HCT116 (cell line): ENCODE measurements around the gene PSMD5.

Experiments
- CEBPB ChIP-seq: IDR thresholded peaks from 2 replicates; pipeline ENCODE4 v1.6.1; 2012; ENCODE audit warnings: low read depth
- CTCF ChIP-seq, 3 experiments: fragments of 200-600 bp in 1 of 3; sonication (generic) in 1 of 3; IDR thresholded peaks in 2 of 3; conservative IDR thresholded peaks in 1 of 3; 2 replicates each; pipeline ENCODE4 v1.5.1; 2012 to 2017; ENCODE audit warnings: low read depth in 2 of 3, low read length in 2 of 3, antibody characterized with exemption in 1 of 3, borderline replicate concordance in 1 of 3, control low read depth in 1 of 3, mild to moderate bottlenecking in 1 of 3, mixed read lengths in 1 of 3, mixed run types in 1 of 3, moderate library complexity in 1 of 3; ENCODE audit not compliant: insufficient read depth in 1 of 3
- ELF1 ChIP-seq: IDR thresholded peaks from 2 replicates; pipeline ENCODE4 v1.6.1; 2012; ENCODE audit warnings: low read depth, borderline replicate concordance
- EZH2 ChIP-seq: fragments of 200-600 bp; sonication (generic); IDR thresholded peaks from 2 replicates; pipeline ENCODE4 v1.6.1; 2017; ENCODE audit warnings: antibody characterized with exemption, mixed run types
- POLR2A ChIP-seq: IDR thresholded peaks from 2 replicates; pipeline ENCODE4 v1.7.0; 2011; ENCODE audit warnings: borderline replicate concordance; ENCODE audit not compliant: insufficient read depth, insufficient read length; ENCODE audit errors: extremely low read depth
- ZBTB33 ChIP-seq: IDR thresholded peaks from 2 replicates; pipeline ENCODE4 v1.6.1; 2011; ENCODE audit warnings: mild to moderate bottlenecking, low read length, moderate library complexity; ENCODE audit not compliant: insufficient replicate concordance; ENCODE audit errors: extremely low read depth

- TF ChIP-seq EZH2, result no peak
- TF ChIP-seq CTCF (IDR thresholded peaks at IDR 0.05 in 2 of 3, conservative IDR thresholded peaks at IDR 0.05 in 1 of 3; ENCODE audit: borderline replicate concordance in 1 of 3, insufficient read depth in 1 of 3, low read depth in 2 of 3, low read length in 2 of 3), result no peak
- no peak for TF ChIP-seq CEBPB
- no peak for TF ChIP-seq POLR2A
- no peak for TF ChIP-seq ZBTB33
- no peak for TF ChIP-seq ELF1
These were observed 33.8 kb downstream of the PSMD5 start for GRCh38 chr9:120808931-120809330.
